Measurements from ENCODE around the gene PSG5.
"Not testable (repeated sequence)": the region's sequence is repeated elsewhere in the genome, so short reads cannot be mapped to it uniquely, and the experiment has no call there.

Gene PSG5

DNA sequence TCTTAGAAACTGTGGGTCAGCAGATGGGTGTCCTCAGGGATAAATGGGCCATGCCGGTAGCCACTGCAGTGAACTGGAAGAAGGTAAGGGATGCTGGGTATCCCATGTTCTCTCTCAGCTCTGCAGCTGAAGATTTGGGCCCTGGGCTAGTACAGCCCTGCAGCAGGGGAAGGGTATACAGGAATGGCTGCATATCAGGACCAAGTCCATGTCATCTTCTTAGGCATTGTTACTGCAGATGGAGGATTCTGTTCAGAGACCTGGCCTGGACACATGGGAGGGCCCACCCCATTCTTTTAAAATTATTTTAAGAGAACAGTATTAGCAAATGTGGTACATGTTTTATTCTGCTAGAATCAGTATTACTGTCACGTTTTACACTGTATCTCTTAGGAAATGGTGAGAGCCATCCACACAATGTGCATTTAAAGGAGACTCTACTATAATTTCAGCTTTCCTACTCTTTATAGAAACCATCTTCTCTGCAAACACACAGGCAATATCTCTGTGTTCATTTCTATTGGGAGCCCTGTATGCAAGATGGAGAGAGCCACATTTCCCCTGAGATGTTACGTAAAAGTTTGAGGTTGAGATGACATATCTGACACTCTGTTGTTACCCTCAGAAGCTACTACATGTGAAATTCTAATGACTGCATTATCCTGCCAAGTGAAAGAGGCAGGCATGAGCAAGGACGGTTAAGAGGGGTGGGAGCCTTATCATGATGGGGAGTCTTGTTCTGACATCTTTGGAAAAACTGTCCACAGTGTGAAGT, 6.2 kb upstream of the PSG5 start:
- intact Hi-C loops (cut with DNase I); DNase-seq: not testable (repeated sequence)

- intact Hi-C loops (cut with DNase I); DNase-seq: not testable (repeated sequence)
Observed at GRCh38 chr19:43188092-43188491, 1.8 kb upstream of the PSG5 start.

DNA sequence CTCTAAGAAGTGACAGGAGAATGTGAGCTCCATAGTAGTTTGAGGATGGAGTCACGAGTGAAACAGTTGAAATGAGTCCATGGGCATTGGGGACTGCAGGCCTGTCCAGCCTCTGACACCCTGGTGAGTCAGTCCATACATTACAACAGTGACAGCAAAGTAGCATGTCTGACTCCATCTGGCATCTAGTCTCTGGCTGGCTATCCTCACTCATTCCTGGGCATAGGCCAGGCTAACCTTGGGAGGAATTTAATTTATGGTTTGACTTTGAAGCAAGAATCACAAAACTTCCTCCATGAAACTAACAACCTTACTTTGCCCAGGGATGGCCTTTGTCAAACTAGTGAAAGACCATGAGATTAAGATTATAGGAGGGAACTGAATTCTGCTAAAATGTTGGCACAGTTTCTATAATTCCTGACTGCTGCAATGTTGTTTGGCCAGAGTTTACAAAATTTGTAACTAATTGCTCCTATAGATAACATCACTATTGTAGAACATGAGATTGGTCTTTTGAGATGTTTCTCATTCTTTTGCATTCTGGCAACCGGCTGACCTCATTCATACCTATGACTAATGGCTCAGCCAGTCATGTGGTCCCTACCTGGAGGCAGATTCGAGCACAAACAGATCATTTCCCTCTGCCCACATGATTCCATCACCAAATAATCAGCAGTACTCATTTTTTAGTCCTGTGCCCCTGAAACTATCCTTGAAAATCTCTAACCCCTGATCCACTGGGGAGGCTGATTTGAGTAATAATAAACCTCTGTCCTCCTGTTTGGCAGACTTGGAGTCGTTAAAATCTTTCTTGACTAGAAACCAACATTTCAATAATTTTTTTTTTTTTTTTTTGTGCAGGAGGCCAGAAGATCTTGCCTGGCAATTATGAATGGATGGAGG, 4.2 kb downstream of the PSG5 start:
- not testable (repeated sequence) for DNase-seq

DNA sequence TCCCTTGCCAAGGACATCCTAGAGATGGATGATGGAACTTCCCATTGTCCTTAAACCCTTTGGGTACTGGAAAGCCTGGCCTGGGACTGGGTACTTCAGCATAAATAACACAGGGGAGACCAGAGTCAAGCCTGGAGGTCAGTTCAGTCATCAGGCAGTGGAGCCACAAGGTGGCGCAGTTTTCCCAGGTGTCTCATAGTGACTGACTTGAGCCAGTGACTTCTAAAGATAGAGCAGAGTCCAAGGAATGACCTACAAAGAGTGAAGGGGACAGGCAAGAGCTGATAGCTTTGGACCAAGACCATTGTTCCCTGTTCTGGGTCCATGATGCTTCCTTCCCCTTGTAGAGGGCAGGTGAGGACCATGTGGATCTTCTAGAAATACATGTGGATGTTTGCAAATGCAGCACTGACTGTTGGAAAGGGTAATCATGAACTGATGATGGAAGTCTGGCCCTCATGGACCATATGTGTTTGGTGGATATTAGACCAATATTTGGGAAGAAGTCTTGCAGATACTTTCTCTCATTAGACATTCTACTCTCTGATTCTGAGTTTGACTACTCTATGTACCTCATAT, 6.7 kb downstream of the PSG5 start:
- DNase-seq; intact Hi-C loops (cut with DNase I): not testable (repeated sequence)

More for the DNA sequence above, 4.2 kb downstream of the PSG5 start:
- intact Hi-C loops (cut with DNase I) = not testable (repeated sequence)

DNA sequence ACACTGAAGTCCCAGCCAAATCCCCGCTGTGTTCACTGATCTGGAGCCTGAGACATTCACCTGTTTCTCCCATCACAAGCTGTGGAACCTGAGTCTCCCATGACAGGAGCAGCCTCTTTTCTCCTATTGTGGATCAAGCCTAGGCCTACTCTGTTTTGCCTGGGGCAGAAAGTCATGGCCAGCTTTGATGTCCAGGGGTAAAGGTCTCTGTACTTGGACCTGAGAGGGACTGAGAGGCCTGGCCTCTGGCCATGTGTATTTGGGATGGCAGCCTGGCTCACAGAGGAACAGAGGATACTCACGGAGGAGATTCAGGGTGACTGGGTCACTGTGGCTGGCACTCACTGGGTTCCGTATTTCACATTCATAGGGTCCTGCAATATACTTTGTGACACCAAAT, 7.8 kb downstream of the PSG5 start:
- intact Hi-C loops (cut with DNase I); DNase-seq: not testable (repeated sequence)

DNA sequence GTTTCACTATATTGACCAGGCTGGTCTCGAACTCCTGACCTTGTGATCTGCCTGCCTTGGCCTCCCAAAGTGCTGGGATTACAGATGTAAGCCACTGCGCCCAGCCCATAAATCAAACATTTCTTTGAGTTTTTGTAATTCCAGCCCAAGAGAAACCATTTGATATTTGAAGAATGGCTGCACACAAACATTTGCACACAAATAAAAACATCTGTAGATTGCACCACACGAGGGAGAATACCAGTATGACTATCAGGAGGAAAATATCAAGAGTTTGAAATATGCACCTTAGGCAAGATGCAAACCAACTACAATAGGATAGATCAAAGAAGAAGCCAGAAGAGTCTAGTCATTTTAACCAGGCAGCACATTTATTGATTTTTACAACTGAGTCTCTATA, 20.4 kb downstream of the PSG5 start:
- DNase-seq; intact Hi-C loops (cut with DNase I): not testable (repeated sequence)

- DNase-seq; intact Hi-C loops (cut with DNase I): not testable (repeated sequence)
Observed at GRCh38 chr19:43163135-43163534, 23.2 kb downstream of the PSG5 start.

GRCh38 chr19:43162261-43162660, 24.1 kb downstream of the PSG5 start:
- intact Hi-C loops (cut with DNase I); DNase-seq: not testable (repeated sequence)

DNA sequence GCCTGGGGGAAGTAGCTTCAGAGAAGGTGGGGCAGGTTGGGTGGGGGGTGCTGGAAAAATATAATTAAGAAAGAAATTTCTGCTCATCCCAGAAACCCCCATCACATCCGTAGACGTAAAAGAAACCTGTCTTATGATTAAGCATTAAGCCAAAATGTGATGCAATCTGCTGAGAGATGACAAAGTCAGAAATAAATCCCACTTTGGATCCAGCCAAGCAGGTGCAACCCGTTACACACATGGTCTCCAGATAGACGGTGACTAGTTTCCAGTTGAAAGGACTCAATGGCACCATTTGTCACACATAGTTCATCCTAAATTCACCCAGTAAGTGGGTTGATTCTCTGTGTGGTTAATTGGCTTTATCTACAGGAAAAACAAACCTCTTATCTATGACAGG, 34.1 kb downstream of the PSG5 start:
- intact Hi-C loops (cut with DNase I) = no loop called here
- DNase-seq = no peak

DNA sequence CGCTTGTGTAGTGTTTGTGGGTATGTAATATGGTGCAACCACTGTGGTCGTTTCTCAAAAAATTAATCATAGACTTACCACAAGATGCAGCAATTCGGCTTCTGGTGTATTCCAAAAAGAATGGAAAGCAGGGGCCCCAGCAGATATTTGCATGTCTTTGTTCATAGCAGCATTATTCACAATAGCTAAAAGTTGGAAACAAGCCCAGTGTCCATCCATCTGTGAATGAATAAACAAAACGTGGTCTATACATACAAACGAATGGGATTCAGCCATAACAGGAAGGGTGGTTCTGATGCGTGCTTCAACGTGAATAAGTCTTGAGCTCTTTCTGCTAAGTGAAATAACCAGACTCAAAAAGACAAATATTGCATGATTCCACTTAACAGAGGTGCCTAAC, 36.5 kb downstream of the PSG5 start:
- intact Hi-C loops (cut with DNase I); DNase-seq: not testable (repeated sequence)

DNA sequence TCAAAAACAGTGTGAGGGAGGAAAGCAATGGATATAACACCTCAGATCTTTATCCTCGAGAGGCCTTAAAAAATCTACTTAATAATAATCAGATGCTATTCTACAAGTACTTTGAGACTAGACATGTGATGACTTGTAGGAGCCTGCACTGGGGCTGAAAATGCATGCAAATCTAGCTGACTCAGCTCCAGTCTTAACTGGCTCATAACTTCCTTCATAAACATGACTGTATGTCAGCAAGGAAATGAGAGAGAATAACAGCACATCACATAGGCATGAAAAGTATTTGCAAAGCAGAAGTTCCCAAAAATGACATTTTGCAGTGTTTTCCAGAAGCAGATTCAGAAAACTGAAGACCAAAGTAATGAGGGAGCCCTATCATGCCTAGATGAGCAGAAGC, 38.1 kb downstream of the PSG5 start:
- no peak for DNase-seq
- intact Hi-C loops (cut with DNase I) = no loop called here

- intact Hi-C loops (cut with DNase I); DNase-seq: not testable (repeated sequence)
Observed at GRCh38 chr19:43141763-43142162, 44.6 kb downstream of the PSG5 start.

GRCh38 chr19:43132696-43133095, 53.6 kb downstream of the PSG5 start:
- intact Hi-C loops (cut with DNase I) = no loop called here
- no peak for DNase-seq

DNA sequence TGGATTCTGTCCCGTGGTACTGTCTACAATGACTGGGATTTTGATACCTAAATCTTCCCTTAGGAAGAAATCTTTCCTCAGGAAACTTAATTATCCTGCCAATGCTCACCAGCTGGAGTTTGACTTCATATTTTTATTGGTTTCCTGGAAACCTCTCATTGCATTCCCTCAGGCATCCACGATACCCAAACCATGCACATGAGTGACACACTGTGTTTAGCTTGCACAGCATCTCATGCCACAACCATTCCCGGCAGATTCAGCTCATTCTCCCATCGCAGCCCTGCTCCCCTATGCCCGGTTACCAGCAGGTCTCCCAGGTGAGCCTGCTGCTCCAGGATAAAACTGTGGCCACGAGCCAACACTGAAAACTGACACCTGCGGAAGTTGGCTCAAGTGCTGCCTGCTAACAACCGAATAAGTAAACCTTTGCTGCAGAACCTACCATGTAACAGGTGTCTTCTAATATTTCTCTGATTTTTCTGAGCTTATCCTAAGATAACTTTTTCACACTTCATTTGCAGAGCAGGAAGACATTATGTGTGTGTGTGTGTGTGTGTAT, 55.0 kb downstream of the PSG5 start:
- DNase-seq; intact Hi-C loops (cut with DNase I): not testable (repeated sequence)

DNA sequence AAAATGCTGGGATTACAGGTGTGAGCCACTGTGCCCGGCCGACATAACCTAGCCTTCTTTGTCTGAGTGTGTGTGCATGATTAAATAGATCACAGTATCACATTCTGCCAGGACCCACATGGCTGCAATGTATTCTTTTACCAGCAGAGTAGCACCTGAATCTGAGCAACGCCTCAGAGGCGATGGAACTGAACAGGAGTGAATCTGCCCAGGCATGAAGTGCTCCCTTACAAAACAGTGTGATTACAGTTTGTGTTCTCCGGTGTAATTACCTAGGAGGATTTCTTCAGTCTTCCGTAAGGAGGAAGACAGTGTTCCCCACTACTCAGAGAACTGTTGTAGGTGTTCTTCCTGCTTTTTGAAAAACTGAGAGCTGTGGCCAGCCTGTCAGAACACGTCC, 57.1 kb downstream of the PSG5 start:
- DNase-seq; intact Hi-C loops (cut with DNase I): not testable (repeated sequence)

DNA sequence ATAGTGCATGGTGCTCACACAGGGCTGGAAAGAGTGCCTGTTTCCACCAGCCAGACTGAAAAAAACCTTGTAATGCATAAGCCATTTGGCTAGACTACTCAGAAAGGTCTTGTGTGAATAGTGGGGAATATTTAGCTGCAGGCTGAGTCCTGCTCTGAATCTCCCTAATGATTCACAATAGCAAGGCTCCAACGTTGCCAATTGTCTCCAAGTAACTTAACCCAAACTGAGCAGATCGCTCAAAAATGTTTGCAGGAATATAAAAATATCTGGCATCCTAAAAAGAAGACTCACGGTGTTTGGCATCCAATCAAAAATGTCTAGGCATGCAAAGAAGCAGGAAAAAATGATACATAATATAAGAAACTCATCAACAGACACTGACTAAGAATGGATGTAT, 59.0 kb downstream of the PSG5 start:
- intact Hi-C loops (cut with DNase I); DNase-seq: not testable (repeated sequence)

DNA sequence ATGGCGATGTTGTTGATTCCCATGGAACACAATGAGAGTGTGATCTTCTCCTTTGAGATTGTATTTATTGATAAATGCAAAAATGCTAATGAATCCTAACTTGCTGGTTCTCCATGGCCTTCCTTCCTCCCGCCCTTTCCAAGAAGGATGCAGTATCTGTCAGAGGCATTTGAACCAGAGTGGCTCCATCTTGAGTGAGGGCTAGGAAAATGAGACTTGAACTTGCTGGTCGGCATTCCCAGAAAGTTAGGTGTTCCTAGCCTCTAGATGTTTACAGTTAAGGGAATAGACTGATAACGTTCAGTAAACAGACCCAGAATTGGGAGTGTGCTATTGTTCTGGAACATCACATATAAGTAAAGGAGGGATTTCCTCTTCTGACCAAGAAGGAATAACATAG, 59.6 kb downstream of the PSG5 start:
- no peak for DNase-seq
- intact Hi-C loops (cut with DNase I) = no loop called here

- intact Hi-C loops (cut with DNase I) = no loop called here
- DNase-seq = no peak
Observed at GRCh38 chr19:43124360-43124759, 62.0 kb downstream of the PSG5 start.

- DNase-seq; intact Hi-C loops (cut with DNase I): not testable (repeated sequence)
Observed at GRCh38 chr19:43120433-43121026, 65.8 kb downstream of the PSG5 start.

- intact Hi-C loops (cut with DNase I); DNase-seq: not testable (repeated sequence)
Observed at GRCh38 chr19:43119526-43119925, 66.8 kb downstream of the PSG5 start.

Measured in posterior cingulate gyrus (tissue), 11 donors.